Neural cell (in vitro differentiated cells): ENCODE data around the gene NCOA5. TPM values are rescaled to one million over a fixed set of nuclear protein-coding genes. Genes with fewer than 3 reads are reported as not detected.

ENCODE experiments used
- H2AFZ ChIP-seq: fragments of 200-600, 300-800 bp; sonication (generic), shearing (Covaris generic); 2 replicates; pipeline ENCODE4 v1.6.0; 2014; ENCODE audit warnings: low read depth, mild to moderate bottlenecking, antibody characterized with exemption, low read length, moderate library complexity
- H3F3A ChIP-seq: fragments of 200-600 bp; shearing (Covaris generic); 2 replicates; pipeline ENCODE4 v1.6.1; 2016; ENCODE audit warnings: mild to moderate bottlenecking, moderate library complexity, mixed read lengths, antibody characterized with exemption, low read length; ENCODE audit not compliant: insufficient read depth, poor library complexity, severe bottlenecking
- H3K27ac ChIP-seq: fragments of 200-600, 300-800 bp; sonication (generic), shearing (Covaris generic); 2 replicates; pipeline ENCODE4 v1.5.1; 2014; ENCODE audit warnings: mild to moderate bottlenecking, low read length, moderate library complexity
- H3K27me3 ChIP-seq: fragments of 300-800, 200-600 bp; sonication (generic), shearing (Covaris generic); 2 replicates; pipeline ENCODE4 v1.6.0; 2014; ENCODE audit warnings: mild to moderate bottlenecking, low read depth, low read length, moderate library complexity; ENCODE audit not compliant: insufficient read depth
- H3K36me3 ChIP-seq: fragments of 300-800, 200-600 bp; sonication (generic), shearing (Covaris generic); 2 replicates; pipeline ENCODE4 v1.5.1; 2014; ENCODE audit warnings: mild to moderate bottlenecking, antibody characterized with exemption, low read length, moderate library complexity; ENCODE audit not compliant: insufficient read depth
- H3K4me2 ChIP-seq: fragments of 300-800, 200-600 bp; sonication (generic), shearing (Covaris generic); 2 replicates; pipeline ENCODE4 v1.6.0; 2014; ENCODE audit warnings: mild to moderate bottlenecking, low read length
- H3K4me3 ChIP-seq: fragments of 300-800, 200-600 bp; sonication (generic), shearing (Covaris generic); 2 replicates; pipeline ENCODE4 v1.5.1; 2014; ENCODE audit warnings: mild to moderate bottlenecking, low read length, moderate library complexity
- H3K79me2 ChIP-seq: fragments of 200-600 bp; shearing (Covaris generic); replicated peaks from 2 replicates; pipeline ENCODE4 v1.6.0; 2014; ENCODE audit warnings: mild to moderate bottlenecking, low read length, moderate library complexity; ENCODE audit not compliant: insufficient read depth
- H3K9ac ChIP-seq: fragments of 300-800, 200-600 bp; sonication (generic), shearing (Covaris generic); 2 replicates; pipeline ENCODE4 v1.6.1; 2016; ENCODE audit warnings: mild to moderate bottlenecking, low read length, mixed read lengths
- H3K9me2 ChIP-seq: fragments of 200-600 bp; shearing (Covaris generic); 2 replicates; pipeline ENCODE4 v1.6.1; 2016; ENCODE audit warnings: mild to moderate bottlenecking, low read length, mixed read lengths; ENCODE audit not compliant: insufficient read depth
- H3K9me3 ChIP-seq: fragments of 200-600, 300-800 bp; sonication (generic), shearing (Covaris generic); 2 replicates; pipeline ENCODE4 v1.6.1; 2016; ENCODE audit warnings: mild to moderate bottlenecking, mixed run types, low read length, moderate library complexity, mixed read lengths
- H4K20me1 ChIP-seq: fragments of 200-600 bp; shearing (Covaris generic); 2 replicates; pipeline ENCODE4 v1.6.1; 2016; ENCODE audit warnings: mild to moderate bottlenecking, mixed run types; ENCODE audit not compliant: insufficient read depth
- CTCF ChIP-seq: fragments of 450-650 bp; IDR thresholded peaks from 2 replicates; pipeline ENCODE4 v1.5.1; 2014; ENCODE audit warnings: antibody characterized with exemption, mild to moderate bottlenecking, moderate library complexity; ENCODE audit not compliant: poor library complexity, severe bottlenecking
- EP300 ChIP-seq: fragments of 450-650 bp; conservative IDR thresholded peaks from 2 replicates; pipeline ENCODE4 v1.6.1; 2014; ENCODE audit warnings: antibody characterized with exemption, mild to moderate bottlenecking, moderate library complexity; ENCODE audit not compliant: poor library complexity, severe bottlenecking
- EZH2 ChIP-seq: fragments of 200-600, 300-800 bp; shearing (Covaris generic), sonication (generic); IDR thresholded peaks from 2 replicates; pipeline ENCODE4 v1.6.1; 2014; ENCODE audit warnings: antibody characterized with exemption, low read length, borderline replicate concordance, mild to moderate bottlenecking; ENCODE audit not compliant: insufficient read depth, poor library complexity, severe bottlenecking
- MXI1 ChIP-seq: fragments of 450-650 bp; conservative IDR thresholded peaks from 2 replicates; pipeline ENCODE4 v1.6.1; 2014; ENCODE audit warnings: antibody characterized with exemption, mild to moderate bottlenecking; ENCODE audit not compliant: poor library complexity, severe bottlenecking
- POLR2AphosphoS5 ChIP-seq: IDR thresholded peaks from 2 replicates; pipeline ENCODE4 v1.6.1; 2012
- RAD21 ChIP-seq: fragments of 450-650 bp; conservative IDR thresholded peaks from 2 replicates; pipeline ENCODE4 v1.6.1; 2014; ENCODE audit warnings: antibody characterized with exemption, mild to moderate bottlenecking, moderate library complexity
- SMC3 ChIP-seq: fragments of 450-650 bp; conservative IDR thresholded peaks from 2 replicates; pipeline ENCODE4 v1.6.1; 2014; ENCODE audit warnings: antibody characterized with exemption, mild to moderate bottlenecking, moderate library complexity; ENCODE audit not compliant: poor library complexity
- TAF1 ChIP-seq: IDR thresholded peaks from 2 replicates; pipeline ENCODE4 v1.6.1; 2012; ENCODE audit warnings: low read depth
- polyA plus RNA-seq: library from polyadenylated mRNA; depleted of rRNA; stranded (reverse); fragments of >200 nt; gene quantifications from 2 replicates; pipeline ENCODE4 v1.2.3, GENCODE V29; 2014
- TF ChIP-seq, protein P1 (sequence below): IDR thresholded peaks from 2 replicates; pipeline ENCODE4 v1.6.1; 2012; ENCODE audit warnings: borderline replicate concordance

NCOA5 gene
- polyA plus RNA-seq, 1 donor from 2014 or later: 29.9 TPM

DNA sequence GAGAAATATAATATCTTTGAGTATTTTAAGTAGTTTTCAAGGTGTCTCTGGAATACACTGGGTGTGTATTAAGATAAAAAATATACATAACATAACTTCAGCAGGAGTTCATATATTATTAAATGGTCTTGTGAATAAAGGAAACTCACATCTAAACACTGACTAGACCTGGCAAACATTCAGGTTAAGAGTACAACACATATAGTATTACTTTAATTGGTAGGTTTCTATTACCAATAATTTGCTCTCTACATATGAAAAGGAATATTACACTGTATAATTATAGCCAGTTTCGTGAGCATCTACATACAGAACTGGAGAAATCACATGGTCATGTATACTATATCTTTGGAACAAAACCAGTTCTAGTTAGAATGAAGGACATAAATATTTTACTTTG lies 8.7 kb downstream of the NCOA5 start:
- Histone ChIP-seq H3K27me3 (no peaks in the 10 kb centered on the region), H3K4me3 (no peak overlapping the region), H3K9me2 (no peaks in the 10 kb centered on the region), H4K20me1 (peaks cover 25% of the 10 kb centered on the region), H3K36me3 (no peaks in the 10 kb centered on the region), H3K79me2 (peaks cover 81% of the 10 kb centered on the region), H3K9ac (no peak overlapping the region), H3K27ac (no peak overlapping the region), H3K9me3 (no peaks in the 10 kb centered on the region), H3K4me2 (no peak overlapping the region), H3F3A (no peaks in the 10 kb centered on the region), H2AFZ (no peak overlapping the region)
- TF ChIP-seq, protein P1, sequence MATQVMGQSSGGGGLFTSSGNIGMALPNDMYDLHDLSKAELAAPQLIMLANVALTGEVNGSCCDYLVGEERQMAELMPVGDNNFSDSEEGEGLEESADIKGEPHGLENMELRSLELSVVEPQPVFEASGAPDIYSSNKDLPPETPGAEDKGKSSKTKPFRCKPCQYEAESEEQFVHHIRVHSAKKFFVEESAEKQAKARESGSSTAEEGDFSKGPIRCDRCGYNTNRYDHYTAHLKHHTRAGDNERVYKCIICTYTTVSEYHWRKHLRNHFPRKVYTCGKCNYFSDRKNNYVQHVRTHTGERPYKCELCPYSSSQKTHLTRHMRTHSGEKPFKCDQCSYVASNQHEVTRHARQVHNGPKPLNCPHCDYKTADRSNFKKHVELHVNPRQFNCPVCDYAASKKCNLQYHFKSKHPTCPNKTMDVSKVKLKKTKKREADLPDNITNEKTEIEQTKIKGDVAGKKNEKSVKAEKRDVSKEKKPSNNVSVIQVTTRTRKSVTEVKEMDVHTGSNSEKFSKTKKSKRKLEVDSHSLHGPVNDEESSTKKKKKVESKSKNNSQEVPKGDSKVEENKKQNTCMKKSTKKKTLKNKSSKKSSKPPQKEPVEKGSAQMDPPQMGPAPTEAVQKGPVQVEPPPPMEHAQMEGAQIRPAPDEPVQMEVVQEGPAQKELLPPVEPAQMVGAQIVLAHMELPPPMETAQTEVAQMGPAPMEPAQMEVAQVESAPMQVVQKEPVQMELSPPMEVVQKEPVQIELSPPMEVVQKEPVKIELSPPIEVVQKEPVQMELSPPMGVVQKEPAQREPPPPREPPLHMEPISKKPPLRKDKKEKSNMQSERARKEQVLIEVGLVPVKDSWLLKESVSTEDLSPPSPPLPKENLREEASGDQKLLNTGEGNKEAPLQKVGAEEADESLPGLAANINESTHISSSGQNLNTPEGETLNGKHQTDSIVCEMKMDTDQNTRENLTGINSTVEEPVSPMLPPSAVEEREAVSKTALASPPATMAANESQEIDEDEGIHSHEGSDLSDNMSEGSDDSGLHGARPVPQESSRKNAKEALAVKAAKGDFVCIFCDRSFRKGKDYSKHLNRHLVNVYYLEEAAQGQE: no peak
- TF ChIP-seq CTCF: no peak
- no peak for TF ChIP-seq SMC3
- no peak for TF ChIP-seq EP300
- TF ChIP-seq MXI1: no peak
- TF ChIP-seq EZH2: no peak
- no peak for TF ChIP-seq RAD21
- no peak for TF ChIP-seq POLR2AphosphoS5
- no peak for TF ChIP-seq TAF1

DNA sequence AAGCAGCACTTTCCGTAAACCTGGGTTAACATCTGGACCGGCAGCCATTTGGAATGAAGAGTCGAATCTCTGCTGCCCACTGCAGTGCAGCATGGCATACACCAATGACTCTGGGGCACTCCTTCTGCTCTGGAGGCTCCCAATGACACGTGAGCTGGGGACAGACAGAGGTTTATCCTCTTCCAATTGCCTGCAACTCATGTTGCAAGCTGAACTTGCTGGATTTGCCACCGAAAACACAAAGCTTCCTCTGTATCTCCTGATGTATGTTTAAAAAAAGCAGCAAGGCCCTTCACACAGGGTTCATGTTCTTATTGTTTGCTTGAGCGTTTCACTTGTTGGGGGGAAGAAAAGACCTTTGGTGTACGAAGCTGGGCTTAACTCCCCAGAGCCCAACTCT lies 10.8 kb downstream of the NCOA5 start:
- Histone ChIP-seq H3K27ac (no peak overlapping the region), H3K4me2 (no peak overlapping the region), H3K27me3 (no peaks in the 10 kb centered on the region), H3F3A (no peaks in the 10 kb centered on the region), H4K20me1 (peaks cover 9% of the 10 kb centered on the region), H3K9me2 (no peaks in the 10 kb centered on the region), H3K4me3 (no peak overlapping the region), H3K9ac (no peak overlapping the region), H3K36me3 (no peaks in the 10 kb centered on the region), H3K9me3 (no peaks in the 10 kb centered on the region), H2AFZ (no peak overlapping the region), H3K79me2 (peaks cover 64% of the 10 kb centered on the region)
- TF ChIP-seq CTCF (no peak), RAD21 (no peak), POLR2AphosphoS5 (no peak), TAF1 (no peak), EZH2 (no peak), SMC3 (no peak), MXI1 (no peak), EP300 (no peak)
- TF ChIP-seq, protein P1: no peak
